ENCODE measurements around the gene SRPK3.

SRPK3 gene

DNA sequence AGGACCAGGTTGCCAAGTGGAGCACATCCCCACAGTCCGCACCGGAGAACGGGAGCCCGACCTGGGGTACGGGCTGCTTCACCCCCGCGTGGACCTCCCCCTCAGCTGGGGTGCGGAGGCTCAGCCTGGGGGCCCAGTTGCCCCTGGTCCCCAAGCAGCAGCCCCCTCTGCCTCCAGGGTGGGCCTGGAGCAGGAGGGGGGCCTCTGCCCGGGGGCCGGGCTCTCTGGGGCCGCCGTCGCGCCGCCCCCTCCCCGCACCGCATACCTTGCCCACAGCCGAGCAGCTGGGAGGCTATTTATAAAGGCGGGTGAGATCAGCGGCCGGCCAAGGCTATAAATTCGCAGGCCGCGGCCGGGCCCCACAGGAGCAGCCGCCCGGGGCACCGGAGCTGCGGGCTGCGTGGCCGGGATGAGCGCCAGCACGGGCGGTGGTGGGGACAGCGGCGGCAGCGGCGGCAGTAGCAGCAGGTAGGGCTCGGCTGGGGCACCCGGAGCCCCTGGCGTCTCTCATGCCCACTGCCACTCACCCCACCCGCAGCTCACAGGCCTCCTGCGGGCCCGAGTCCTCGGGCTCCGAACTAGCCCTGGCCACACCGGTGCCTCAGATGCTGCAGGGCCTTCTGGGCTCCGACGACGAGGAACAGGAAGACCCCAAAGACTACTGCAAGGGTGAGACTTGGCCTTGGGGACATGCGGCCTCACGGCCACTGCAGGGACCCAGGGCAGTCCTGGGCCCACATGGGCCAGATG lies at the start of gene SRPK3:
SRPK3 (plus strand) TSS at position 364 of the 750 bp plus-strand sequence; CDS start at position 410, 46 bp downstream.
- DNase-seq (ENCODE audit: low spot score) (no peak), ATAC-seq (ENCODE audit: low read depth) (peak; percentile 17; the same call in 1 of the 3 replicates)
- H3K36me3 ChIP-seq (ENCODE audit: low read depth) = no peaks in the 10 kb centered on the region
- H3K9me3 ChIP-seq (ENCODE audit: severe bottlenecking) = no peaks in the 10 kb centered on the region
- H3K4me1 ChIP-seq (ENCODE audit: insufficient read depth, poor library complexity, severe bottlenecking) = no peaks in the 10 kb centered on the region
- no peak within 1 kb of the TSS for H3K27ac ChIP-seq (ENCODE audit: poor library complexity, severe bottlenecking)
- no peak within 1 kb of the TSS for H3K4me3 ChIP-seq (ENCODE audit: severe bottlenecking)
- no peaks in the 10 kb centered on the region for H3K27me3 ChIP-seq (ENCODE audit: insufficient read depth, poor library complexity, severe bottlenecking)
- TF ChIP-seq CTCF (IDR thresholded peaks at IDR 0.05; ENCODE audit: poor library complexity, severe bottlenecking) = no peak

DNA sequence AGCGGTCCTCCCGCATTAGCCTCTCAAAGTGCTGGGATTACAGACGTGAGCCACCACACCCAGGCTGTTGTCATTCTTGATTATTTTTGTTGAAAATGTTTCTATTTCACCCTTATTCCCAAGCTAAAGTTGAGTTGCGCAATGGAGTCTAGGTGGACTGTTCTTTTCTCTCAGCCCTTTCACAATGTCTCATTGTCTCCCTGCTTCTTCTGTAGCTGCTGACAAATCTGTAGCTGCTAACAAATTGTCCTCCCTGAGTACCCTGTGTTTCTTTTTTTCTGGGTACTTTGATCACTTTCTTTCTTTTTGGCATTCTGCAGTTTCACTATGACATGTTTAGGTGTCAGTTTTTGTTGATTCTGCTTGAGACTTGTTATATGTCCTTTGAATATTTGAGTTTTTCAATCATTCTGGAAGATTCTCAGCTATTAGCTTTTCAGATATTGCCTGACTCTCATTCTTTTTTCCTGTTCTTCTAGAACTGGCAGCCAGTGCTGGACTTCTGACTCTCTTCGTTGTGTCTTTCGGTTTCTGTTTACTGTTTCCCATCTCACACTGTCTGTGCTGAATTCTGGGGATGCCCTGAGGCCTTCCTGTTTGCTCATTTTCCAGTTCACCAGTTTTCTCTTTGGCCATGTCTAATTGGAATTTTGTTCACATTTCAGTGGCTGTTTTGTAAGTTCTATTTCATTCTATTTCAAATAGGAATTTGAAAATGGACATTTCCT lies 49.6 kb upstream of the SRPK3 start:
- ATAC-seq (ENCODE audit: low read depth) (no peak), DNase-seq (ENCODE audit: low spot score) (no peak)
- Histone ChIP-seq H3K27me3 (ENCODE audit: insufficient read depth, poor library complexity, severe bottlenecking) (no peaks in the 10 kb centered on the region), H3K27ac (ENCODE audit: poor library complexity, severe bottlenecking) (no peak overlapping the region), H3K9me3 (ENCODE audit: severe bottlenecking) (no peaks in the 10 kb centered on the region), H3K36me3 (ENCODE audit: low read depth) (no peaks in the 10 kb centered on the region), H3K4me3 (ENCODE audit: severe bottlenecking) (no peak overlapping the region), H3K4me1 (ENCODE audit: insufficient read depth, poor library complexity, severe bottlenecking) (peaks cover 12% of the 10 kb centered on the region)
- TF ChIP-seq CTCF (IDR thresholded peaks at IDR 0.05; ENCODE audit: poor library complexity, severe bottlenecking) = no peak

DNA sequence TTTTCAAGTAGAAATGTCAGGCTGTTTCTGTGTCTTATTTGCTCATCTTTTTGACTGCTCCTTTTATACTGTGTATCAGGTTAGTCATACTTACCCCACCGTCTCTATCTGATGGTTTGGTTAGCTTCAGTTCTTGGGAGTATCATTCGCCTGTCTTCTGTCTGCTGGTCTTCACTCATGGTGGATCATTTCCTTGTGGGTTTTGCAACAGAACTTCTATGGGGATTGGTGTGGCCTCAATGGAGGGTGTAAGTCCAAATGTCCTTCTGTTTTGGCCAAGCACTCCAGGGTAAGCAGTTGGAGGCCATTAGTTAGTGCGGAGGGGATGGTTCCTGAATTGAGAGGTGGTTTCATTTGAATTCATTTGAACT lies 49.0 kb upstream of the SRPK3 start:
- no peak for DNase-seq (ENCODE audit: low spot score)
- Histone ChIP-seq H3K9me3 (ENCODE audit: severe bottlenecking) (no peaks in the 10 kb centered on the region), H3K4me1 (ENCODE audit: insufficient read depth, poor library complexity, severe bottlenecking) (peaks cover 6% of the 10 kb centered on the region), H3K27ac (ENCODE audit: poor library complexity, severe bottlenecking) (no peak overlapping the region), H3K27me3 (ENCODE audit: insufficient read depth, poor library complexity, severe bottlenecking) (no peaks in the 10 kb centered on the region), H3K36me3 (ENCODE audit: low read depth) (no peaks in the 10 kb centered on the region), H3K4me3 (ENCODE audit: severe bottlenecking) (no peak overlapping the region)
- no peak for ATAC-seq (ENCODE audit: low read depth)
- TF ChIP-seq CTCF (IDR thresholded peaks at IDR 0.05; ENCODE audit: poor library complexity, severe bottlenecking) = no peak

GRCh38 chrX:153732401-153732800 lies 48.4 kb upstream of the SRPK3 start:
- Histone ChIP-seq H3K27ac (ENCODE audit: poor library complexity, severe bottlenecking) (no peak overlapping the region), H3K27me3 (ENCODE audit: insufficient read depth, poor library complexity, severe bottlenecking) (no peaks in the 10 kb centered on the region), H3K36me3 (ENCODE audit: low read depth) (no peaks in the 10 kb centered on the region), H3K4me3 (ENCODE audit: severe bottlenecking) (no peak overlapping the region), H3K9me3 (ENCODE audit: severe bottlenecking) (no peaks in the 10 kb centered on the region), H3K4me1 (ENCODE audit: insufficient read depth, poor library complexity, severe bottlenecking) (peaks cover under 1% of the 10 kb centered on the region)
- no peak for TF ChIP-seq CTCF (IDR thresholded peaks at IDR 0.05; ENCODE audit: poor library complexity, severe bottlenecking)
- ATAC-seq (ENCODE audit: low read depth) (peak; percentile 50; the same call in 2 of the 3 replicates), DNase-seq (ENCODE audit: low spot score) (no peak)

Data from RWPE2 (cell line).